DOHH2 (cell line): ENCODE data around the gene FKBP8.

Experiments
- EZH2phosphoT487 ChIP-seq: fragments of 200-600 bp; sonication (generic); IDR thresholded peaks from 2 replicates; pipeline ENCODE4 v1.6.1; 2017; ENCODE audit warnings: borderline replicate concordance, mild to moderate bottlenecking, antibody characterized with exemption, low read length, moderate library complexity, mixed read lengths
- TF ChIP-seq, protein P1 (sequence below): fragments of 200-600 bp; sonication (generic); IDR thresholded peaks from one replicate; pipeline ENCODE4 v1.5.1; 2014; ENCODE audit warnings: antibody characterized with exemption, mild to moderate bottlenecking, low read depth, low read length; ENCODE audit not compliant: poor library complexity, severe bottlenecking

- TF ChIP-seq, protein P1, sequence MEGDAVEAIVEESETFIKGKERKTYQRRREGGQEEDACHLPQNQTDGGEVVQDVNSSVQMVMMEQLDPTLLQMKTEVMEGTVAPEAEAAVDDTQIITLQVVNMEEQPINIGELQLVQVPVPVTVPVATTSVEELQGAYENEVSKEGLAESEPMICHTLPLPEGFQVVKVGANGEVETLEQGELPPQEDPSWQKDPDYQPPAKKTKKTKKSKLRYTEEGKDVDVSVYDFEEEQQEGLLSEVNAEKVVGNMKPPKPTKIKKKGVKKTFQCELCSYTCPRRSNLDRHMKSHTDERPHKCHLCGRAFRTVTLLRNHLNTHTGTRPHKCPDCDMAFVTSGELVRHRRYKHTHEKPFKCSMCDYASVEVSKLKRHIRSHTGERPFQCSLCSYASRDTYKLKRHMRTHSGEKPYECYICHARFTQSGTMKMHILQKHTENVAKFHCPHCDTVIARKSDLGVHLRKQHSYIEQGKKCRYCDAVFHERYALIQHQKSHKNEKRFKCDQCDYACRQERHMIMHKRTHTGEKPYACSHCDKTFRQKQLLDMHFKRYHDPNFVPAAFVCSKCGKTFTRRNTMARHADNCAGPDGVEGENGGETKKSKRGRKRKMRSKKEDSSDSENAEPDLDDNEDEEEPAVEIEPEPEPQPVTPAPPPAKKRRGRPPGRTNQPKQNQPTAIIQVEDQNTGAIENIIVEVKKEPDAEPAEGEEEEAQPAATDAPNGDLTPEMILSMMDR = no peak
- no peak for TF ChIP-seq EZH2phosphoT487
Measured at GRCh38 chr19:18591735-18592385, 48.5 kb upstream of the FKBP8 start.
